Measurements from ENCODE around the gene CORO7.

GRCh38 chr16:4364196-4365013 lies 52.0 kb downstream of the CORO7 start:
- TF ChIP-seq, protein P1, sequence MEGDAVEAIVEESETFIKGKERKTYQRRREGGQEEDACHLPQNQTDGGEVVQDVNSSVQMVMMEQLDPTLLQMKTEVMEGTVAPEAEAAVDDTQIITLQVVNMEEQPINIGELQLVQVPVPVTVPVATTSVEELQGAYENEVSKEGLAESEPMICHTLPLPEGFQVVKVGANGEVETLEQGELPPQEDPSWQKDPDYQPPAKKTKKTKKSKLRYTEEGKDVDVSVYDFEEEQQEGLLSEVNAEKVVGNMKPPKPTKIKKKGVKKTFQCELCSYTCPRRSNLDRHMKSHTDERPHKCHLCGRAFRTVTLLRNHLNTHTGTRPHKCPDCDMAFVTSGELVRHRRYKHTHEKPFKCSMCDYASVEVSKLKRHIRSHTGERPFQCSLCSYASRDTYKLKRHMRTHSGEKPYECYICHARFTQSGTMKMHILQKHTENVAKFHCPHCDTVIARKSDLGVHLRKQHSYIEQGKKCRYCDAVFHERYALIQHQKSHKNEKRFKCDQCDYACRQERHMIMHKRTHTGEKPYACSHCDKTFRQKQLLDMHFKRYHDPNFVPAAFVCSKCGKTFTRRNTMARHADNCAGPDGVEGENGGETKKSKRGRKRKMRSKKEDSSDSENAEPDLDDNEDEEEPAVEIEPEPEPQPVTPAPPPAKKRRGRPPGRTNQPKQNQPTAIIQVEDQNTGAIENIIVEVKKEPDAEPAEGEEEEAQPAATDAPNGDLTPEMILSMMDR (IDR thresholded peaks at IDR 0.05), result no peak
- TF ChIP-seq POLR2A (IDR thresholded peaks at IDR 0.05), result no peak
- no peak for TF ChIP-seq POLR2AphosphoS5 (IDR thresholded peaks at IDR 0.05; ENCODE audit: insufficient read depth in 1 of 2, low read depth in 1 of 2)

Data from vagina (tissue), 2 donors.